ENCODE data around the gene IRX6. TPM values are rescaled to one million over a fixed set of nuclear protein-coding genes. Genes with fewer than 3 reads are reported as not detected.

Gene IRX6
- total RNA-seq, 4 donors from 2014 or later: 0.14 TPM; not detected in 3

DNA sequence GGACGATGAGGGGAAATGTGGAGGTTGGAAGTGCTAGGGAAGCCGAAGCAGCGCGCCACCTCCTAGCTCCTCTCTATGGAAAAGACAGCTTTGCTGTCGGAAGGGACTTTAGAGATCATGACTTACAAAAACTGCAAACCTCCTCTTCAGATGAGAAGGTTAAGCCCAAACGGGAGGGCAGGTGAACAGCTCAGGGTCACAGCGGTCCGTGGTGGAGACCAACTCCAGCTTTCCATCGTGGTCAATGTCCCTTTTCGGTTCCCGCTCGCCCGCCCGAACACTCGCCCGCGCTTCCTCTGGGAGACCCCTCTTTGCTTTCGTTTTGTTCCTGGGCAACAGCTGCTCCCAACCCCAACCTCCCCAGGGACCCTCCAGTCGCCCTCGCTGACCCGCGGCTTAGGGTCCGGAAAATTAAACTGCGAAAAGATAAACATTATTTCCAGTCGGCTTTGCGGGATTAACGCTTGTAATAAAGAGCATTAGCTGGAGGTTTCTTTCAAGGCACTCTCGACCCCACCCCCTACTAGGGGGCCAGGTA, 7.7 kb downstream of the IRX6 start:
- TF ChIP-seq, protein P1, sequence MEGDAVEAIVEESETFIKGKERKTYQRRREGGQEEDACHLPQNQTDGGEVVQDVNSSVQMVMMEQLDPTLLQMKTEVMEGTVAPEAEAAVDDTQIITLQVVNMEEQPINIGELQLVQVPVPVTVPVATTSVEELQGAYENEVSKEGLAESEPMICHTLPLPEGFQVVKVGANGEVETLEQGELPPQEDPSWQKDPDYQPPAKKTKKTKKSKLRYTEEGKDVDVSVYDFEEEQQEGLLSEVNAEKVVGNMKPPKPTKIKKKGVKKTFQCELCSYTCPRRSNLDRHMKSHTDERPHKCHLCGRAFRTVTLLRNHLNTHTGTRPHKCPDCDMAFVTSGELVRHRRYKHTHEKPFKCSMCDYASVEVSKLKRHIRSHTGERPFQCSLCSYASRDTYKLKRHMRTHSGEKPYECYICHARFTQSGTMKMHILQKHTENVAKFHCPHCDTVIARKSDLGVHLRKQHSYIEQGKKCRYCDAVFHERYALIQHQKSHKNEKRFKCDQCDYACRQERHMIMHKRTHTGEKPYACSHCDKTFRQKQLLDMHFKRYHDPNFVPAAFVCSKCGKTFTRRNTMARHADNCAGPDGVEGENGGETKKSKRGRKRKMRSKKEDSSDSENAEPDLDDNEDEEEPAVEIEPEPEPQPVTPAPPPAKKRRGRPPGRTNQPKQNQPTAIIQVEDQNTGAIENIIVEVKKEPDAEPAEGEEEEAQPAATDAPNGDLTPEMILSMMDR (IDR thresholded peaks at IDR 0.05): no peak
- Histone ChIP-seq H3K27ac (no peak overlapping the region), H3K27me3 (no peaks in the 10 kb centered on the region), H3K4me3 (no peak overlapping the region), H3K9me3 (no peaks in the 10 kb centered on the region), H3K4me1 (no peaks in the 10 kb centered on the region), H3K36me3 (no peaks in the 10 kb centered on the region)
- intact Hi-C loops (cut with DNase I; ENCODE audit: low total_unique reads): no loop called here
- DNase-seq: no peak

DNA sequence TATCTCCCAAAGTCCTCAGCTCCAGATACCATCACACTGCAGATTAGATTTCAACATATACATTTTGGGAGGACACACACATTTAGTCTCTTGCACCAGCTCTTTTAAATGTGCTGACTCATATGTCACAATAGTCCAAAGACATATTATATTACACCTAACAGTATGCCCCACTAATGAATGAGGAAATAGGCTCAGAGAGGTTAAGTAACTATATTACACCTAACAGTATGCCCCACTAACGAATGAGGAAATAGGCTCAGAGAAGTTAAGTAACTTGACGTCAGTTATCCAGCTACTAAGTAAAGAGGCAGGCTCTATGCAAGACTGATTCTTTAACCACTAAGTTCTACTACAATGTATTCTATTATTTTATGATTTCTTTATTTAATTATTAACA, 9.7 kb downstream of the IRX6 start:
- H3K27me3 ChIP-seq: no peaks in the 10 kb centered on the region
- H3K9me3 ChIP-seq: no peaks in the 10 kb centered on the region
- DNase-seq: no peak
- H3K27ac ChIP-seq: no peak overlapping the region
- intact Hi-C loops (cut with DNase I; ENCODE audit: low total_unique reads): no loop called here
- no peak overlapping the region for H3K4me3 ChIP-seq
- TF ChIP-seq, protein P1 (IDR thresholded peaks at IDR 0.05): no peak
- TF ChIP-seq POLR2A (IDR thresholded peaks at IDR 0.05): no peak
- H3K36me3 ChIP-seq: no peaks in the 10 kb centered on the region
- H3K4me1 ChIP-seq: no peaks in the 10 kb centered on the region

DNA sequence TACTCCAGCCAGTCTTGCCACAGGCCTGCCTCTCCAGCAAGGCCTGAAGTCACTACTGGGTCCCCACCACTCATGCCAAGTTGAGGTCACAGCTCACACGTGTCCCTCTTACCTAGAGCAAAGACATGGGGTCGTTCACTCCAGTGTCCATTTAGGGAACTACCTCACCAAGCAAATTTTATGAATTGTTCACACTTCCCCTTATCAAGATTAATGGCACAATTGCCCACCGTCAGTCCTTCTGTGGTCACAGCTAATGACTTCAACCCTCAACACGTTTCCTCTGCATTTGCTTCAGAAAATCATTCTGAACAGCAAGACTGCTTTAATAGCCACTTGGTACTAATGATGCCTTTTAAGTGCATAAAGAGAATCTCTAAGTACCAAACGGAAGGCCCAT, 14.6 kb downstream of the IRX6 start:
- Histone ChIP-seq H3K36me3 (no peaks in the 10 kb centered on the region), H3K9me3 (no peaks in the 10 kb centered on the region), H3K4me1 (no peaks in the 10 kb centered on the region), H3K27me3 (no peaks in the 10 kb centered on the region), H3K27ac (no peak overlapping the region), H3K4me3 (no peak overlapping the region)
- no peak for DNase-seq
- TF ChIP-seq, protein P1 (IDR thresholded peaks at IDR 0.05): no peak
- TF ChIP-seq POLR2A (IDR thresholded peaks at IDR 0.05): no peak
- intact Hi-C loops (cut with DNase I; ENCODE audit: low total_unique reads): no loop called here

DNA sequence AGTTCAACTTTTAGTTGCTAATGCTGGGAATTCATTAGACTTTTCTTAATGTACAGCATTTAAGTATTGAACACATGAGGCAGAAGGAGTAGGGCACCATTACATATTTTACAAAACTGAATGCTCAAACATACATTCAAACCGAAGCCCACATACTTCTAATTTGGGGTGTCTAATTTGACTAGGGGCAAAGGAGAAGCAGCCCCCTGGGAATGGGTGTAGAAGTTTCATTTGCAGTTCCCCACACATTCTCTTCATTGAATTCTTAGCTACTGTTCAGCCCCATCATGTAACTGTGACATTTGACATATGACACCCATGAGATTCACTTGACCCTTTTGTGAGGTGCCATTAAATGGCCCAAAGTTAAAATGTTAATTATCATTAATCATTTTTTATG, 16.4 kb downstream of the IRX6 start:
- Histone ChIP-seq H3K9me3 (no peaks in the 10 kb centered on the region), H3K27me3 (no peaks in the 10 kb centered on the region), H3K36me3 (no peaks in the 10 kb centered on the region), H3K4me1 (no peaks in the 10 kb centered on the region), H3K4me3 (no peak overlapping the region), H3K27ac (no peak overlapping the region)
- DNase-seq: no peak
- no peak for TF ChIP-seq POLR2A (IDR thresholded peaks at IDR 0.05)
- TF ChIP-seq, protein P1 (IDR thresholded peaks at IDR 0.05): no peak
- intact Hi-C loops (cut with DNase I; ENCODE audit: low total_unique reads): no loop called here

DNA sequence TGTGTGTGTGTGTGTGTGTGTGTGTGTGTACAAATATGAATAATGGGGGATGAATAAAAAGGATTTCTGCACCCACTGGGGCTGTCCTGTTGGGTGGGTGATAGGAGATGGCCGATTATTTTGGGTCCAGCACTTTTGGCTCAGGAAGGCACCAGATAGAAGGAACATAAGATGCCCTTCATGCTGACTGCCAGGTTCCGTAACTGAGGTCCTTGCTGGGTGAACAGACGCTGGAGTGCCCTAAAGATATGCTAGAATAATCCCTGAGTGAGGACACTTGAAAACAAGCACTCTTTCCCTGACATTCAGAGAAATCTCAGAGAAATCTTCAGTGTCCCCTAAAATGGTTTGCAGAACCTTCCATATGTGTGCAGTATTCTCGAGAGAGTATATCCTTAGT, 17.7 kb downstream of the IRX6 start:
- Histone ChIP-seq H3K27me3 (no peaks in the 10 kb centered on the region), H3K4me3 (no peak overlapping the region), H3K4me1 (no peaks in the 10 kb centered on the region), H3K36me3 (no peaks in the 10 kb centered on the region), H3K9me3 (no peaks in the 10 kb centered on the region), H3K27ac (no peak overlapping the region)
- DNase-seq: no peak
- intact Hi-C loops (cut with DNase I; ENCODE audit: low total_unique reads): no loop called here
- no peak for TF ChIP-seq POLR2A (IDR thresholded peaks at IDR 0.05)
- TF ChIP-seq, protein P1 (IDR thresholded peaks at IDR 0.05): no peak

All from uterus (tissue), 4 donors.